ENCODE measurements around the gene INO80D.
"Not testable (repeated sequence)": the region's sequence is repeated elsewhere in the genome, so short reads cannot be mapped to it uniquely, and the experiment has no call there.

DNA sequence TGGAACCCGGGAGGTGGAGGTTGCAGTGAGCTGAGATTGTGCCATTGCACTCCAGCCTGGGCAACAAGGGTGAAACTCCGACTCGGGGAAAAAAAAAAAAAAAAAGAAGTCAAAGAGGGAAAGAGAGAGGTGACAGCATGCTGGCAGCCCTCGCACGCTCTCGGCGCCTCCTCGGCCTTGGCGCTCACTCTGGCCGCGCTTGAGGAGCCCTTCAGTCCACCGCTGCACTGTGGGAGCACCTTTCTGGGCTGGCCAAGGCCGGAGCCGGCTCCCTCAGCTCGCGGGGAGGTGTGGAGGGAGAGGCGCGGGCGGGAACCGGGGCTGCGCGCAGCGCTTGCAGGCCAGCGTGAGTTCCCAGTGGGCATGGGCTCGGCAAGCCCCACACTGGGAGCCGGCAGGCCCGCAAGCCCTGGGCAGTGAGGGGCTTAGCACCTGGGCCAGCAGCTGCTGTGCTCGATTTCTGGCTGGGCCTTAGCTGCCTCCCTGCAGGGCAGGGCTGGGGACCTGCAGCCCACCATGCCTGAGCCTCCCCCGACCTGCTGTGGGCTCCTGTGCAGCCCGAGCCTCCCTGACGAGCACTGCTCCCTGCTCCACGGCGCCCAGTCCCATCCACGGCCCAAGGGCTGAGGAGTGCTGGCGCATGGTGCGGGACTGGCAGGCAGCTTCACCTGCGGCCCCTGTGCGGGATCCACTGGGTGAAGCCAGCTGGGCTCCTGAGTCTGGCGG is 108.9 kb downstream of the INO80D start:
- TF ChIP-seq, protein P1, sequence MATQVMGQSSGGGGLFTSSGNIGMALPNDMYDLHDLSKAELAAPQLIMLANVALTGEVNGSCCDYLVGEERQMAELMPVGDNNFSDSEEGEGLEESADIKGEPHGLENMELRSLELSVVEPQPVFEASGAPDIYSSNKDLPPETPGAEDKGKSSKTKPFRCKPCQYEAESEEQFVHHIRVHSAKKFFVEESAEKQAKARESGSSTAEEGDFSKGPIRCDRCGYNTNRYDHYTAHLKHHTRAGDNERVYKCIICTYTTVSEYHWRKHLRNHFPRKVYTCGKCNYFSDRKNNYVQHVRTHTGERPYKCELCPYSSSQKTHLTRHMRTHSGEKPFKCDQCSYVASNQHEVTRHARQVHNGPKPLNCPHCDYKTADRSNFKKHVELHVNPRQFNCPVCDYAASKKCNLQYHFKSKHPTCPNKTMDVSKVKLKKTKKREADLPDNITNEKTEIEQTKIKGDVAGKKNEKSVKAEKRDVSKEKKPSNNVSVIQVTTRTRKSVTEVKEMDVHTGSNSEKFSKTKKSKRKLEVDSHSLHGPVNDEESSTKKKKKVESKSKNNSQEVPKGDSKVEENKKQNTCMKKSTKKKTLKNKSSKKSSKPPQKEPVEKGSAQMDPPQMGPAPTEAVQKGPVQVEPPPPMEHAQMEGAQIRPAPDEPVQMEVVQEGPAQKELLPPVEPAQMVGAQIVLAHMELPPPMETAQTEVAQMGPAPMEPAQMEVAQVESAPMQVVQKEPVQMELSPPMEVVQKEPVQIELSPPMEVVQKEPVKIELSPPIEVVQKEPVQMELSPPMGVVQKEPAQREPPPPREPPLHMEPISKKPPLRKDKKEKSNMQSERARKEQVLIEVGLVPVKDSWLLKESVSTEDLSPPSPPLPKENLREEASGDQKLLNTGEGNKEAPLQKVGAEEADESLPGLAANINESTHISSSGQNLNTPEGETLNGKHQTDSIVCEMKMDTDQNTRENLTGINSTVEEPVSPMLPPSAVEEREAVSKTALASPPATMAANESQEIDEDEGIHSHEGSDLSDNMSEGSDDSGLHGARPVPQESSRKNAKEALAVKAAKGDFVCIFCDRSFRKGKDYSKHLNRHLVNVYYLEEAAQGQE (IDR thresholded peaks at IDR 0.05; ENCODE audit: low read depth) = not testable (repeated sequence)
- TF ChIP-seq, protein P2, sequence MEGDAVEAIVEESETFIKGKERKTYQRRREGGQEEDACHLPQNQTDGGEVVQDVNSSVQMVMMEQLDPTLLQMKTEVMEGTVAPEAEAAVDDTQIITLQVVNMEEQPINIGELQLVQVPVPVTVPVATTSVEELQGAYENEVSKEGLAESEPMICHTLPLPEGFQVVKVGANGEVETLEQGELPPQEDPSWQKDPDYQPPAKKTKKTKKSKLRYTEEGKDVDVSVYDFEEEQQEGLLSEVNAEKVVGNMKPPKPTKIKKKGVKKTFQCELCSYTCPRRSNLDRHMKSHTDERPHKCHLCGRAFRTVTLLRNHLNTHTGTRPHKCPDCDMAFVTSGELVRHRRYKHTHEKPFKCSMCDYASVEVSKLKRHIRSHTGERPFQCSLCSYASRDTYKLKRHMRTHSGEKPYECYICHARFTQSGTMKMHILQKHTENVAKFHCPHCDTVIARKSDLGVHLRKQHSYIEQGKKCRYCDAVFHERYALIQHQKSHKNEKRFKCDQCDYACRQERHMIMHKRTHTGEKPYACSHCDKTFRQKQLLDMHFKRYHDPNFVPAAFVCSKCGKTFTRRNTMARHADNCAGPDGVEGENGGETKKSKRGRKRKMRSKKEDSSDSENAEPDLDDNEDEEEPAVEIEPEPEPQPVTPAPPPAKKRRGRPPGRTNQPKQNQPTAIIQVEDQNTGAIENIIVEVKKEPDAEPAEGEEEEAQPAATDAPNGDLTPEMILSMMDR (IDR thresholded peaks at IDR 0.05 in 2 of 3, conservative IDR thresholded peaks at IDR 0.05 in 1 of 3; ENCODE audit: borderline replicate concordance in 1 of 3, insufficient read depth in 1 of 3, low read depth in 2 of 3, low read length in 2 of 3) = not testable (repeated sequence)
- TF ChIP-seq MAX (IDR thresholded peaks at IDR 0.05); POLR2A (IDR thresholded peaks at IDR 0.05; ENCODE audit: borderline replicate concordance, extremely low read depth, insufficient read depth, insufficient read length); POLR2AphosphoS5 (IDR thresholded peaks at IDR 0.05; ENCODE audit: low read depth, low read length): not testable (repeated sequence)
- TF ChIP-seq, protein P3, sequence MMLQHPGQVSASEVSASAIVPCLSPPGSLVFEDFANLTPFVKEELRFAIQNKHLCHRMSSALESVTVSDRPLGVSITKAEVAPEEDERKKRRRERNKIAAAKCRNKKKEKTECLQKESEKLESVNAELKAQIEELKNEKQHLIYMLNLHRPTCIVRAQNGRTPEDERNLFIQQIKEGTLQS (IDR thresholded peaks at IDR 0.05) = not testable (repeated sequence)

Measured in HCT116 (cell line).